OCI-LY1 (cell line): Measurements from ENCODE around the gene PREB.

ENCODE experiments used
- EZH2 ChIP-seq: fragments of 200-600 bp; sonication (generic), shearing (Covaris generic); IDR thresholded peaks from 2 replicates; pipeline ENCODE4 v1.8.0; 2017; ENCODE audit warnings: borderline replicate concordance, mixed run types, mild to moderate bottlenecking, antibody characterized with exemption, low read length, moderate library complexity, mixed read lengths
- TF ChIP-seq, protein P1 (sequence below): fragments of 200-600 bp; sonication (generic), shearing (Covaris generic); IDR thresholded peaks from 2 replicates; pipeline ENCODE4 v1.5.1; 2017; ENCODE audit warnings: mild to moderate bottlenecking, antibody characterized with exemption, low read length, moderate library complexity, mixed read lengths

DNA sequence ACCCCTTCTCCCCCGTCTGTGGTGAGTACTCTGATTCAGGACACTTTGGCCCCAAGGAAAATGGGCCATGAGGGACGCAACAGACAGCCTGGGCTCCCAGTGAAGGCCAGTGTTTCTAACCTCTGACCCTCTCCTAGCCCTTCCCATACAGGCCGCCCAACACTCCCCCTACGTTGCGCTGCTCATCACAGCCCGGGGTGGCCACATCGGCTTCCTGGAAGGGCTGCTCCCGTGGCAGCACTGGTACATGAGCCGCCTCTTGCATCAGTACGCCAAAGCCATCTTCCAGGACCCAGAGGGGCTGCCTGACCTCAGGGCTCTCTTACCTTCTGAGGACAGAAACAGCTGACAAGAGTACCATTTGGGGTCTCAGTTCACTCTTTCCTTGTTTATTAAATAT, 4.0 kb downstream of the PREB start:
- TF ChIP-seq, protein P1, sequence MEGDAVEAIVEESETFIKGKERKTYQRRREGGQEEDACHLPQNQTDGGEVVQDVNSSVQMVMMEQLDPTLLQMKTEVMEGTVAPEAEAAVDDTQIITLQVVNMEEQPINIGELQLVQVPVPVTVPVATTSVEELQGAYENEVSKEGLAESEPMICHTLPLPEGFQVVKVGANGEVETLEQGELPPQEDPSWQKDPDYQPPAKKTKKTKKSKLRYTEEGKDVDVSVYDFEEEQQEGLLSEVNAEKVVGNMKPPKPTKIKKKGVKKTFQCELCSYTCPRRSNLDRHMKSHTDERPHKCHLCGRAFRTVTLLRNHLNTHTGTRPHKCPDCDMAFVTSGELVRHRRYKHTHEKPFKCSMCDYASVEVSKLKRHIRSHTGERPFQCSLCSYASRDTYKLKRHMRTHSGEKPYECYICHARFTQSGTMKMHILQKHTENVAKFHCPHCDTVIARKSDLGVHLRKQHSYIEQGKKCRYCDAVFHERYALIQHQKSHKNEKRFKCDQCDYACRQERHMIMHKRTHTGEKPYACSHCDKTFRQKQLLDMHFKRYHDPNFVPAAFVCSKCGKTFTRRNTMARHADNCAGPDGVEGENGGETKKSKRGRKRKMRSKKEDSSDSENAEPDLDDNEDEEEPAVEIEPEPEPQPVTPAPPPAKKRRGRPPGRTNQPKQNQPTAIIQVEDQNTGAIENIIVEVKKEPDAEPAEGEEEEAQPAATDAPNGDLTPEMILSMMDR: no peak
- no peak for TF ChIP-seq EZH2
